ENCODE measurements around the gene TRHDE. TPM values are rescaled to one million over a fixed set of nuclear protein-coding genes. Genes with fewer than 3 reads are reported as not detected.

Gene TRHDE
- total RNA-seq, 4 donors from 2014 or later, result 0.77 to 31.2 (median 12.9) TPM

GRCh38 chr12:72272731-72273498 is 745 bp downstream of the TRHDE start:
- TF ChIP-seq POLR2A (IDR thresholded peaks at IDR 0.05), result no peak
- no peak for TF ChIP-seq CTCF (IDR thresholded peaks at IDR 0.05)

GRCh38 chr12:72273499-72273837 is 1.3 kb downstream of the TRHDE start:
- TF ChIP-seq POLR2A (IDR thresholded peaks at IDR 0.05), result no peak
- no peak for TF ChIP-seq CTCF (IDR thresholded peaks at IDR 0.05)
- H3K4me3 ChIP-seq, result peak overlapping the region; percentile 43 to 65
- peak overlapping the region; percentile 4 to 77 for H3K27ac ChIP-seq
- intact Hi-C loops (cut with DNase I; ENCODE audit: low total_unique reads), result no loop called here
- H3K9me3 ChIP-seq, result no peaks in the 10 kb centered on the region
- H3K27me3 ChIP-seq, result no peaks in the 10 kb centered on the region
- peak in 1 of 2 donors; percentile 13 for DNase-seq
- H3K36me3 ChIP-seq, result no peaks in the 10 kb centered on the region
- no peaks in the 10 kb centered on the region for H3K4me1 ChIP-seq

More at GRCh38 chr12:72272731-72273498, 745 bp downstream of the TRHDE start:
- Histone ChIP-seq H3K27me3 (no peaks in the 10 kb centered on the region), H3K4me3 (peak overlapping the region; percentile 43 to 65), H3K36me3 (no peaks in the 10 kb centered on the region), H3K9me3 (no peaks in the 10 kb centered on the region), H3K27ac (peak overlapping the region; percentile 4 to 77), H3K4me1 (no peaks in the 10 kb centered on the region)
- peak; percentile 19 to 21 for DNase-seq
- intact Hi-C loops (cut with DNase I; ENCODE audit: low total_unique reads), result no loop called here

- Histone ChIP-seq H3K4me3 (peak overlapping the region; percentile 43 to 65), H3K27me3 (no peaks in the 10 kb centered on the region), H3K27ac (peak overlapping the region; percentile 4 to 77), H3K4me1 (no peaks in the 10 kb centered on the region), H3K36me3 (no peaks in the 10 kb centered on the region), H3K9me3 (no peaks in the 10 kb centered on the region)
- peak in 1 of 2 donors; percentile 14 for DNase-seq
- TF ChIP-seq POLR2A (IDR thresholded peaks at IDR 0.05), result no peak
- no peak for TF ChIP-seq CTCF (IDR thresholded peaks at IDR 0.05)
- intact Hi-C loops (cut with DNase I; ENCODE audit: low total_unique reads), result no loop called here
Observed at GRCh38 chr12:72273851-72274351, 1.7 kb downstream of the TRHDE start.

GRCh38 chr12:72274931-72275330 is 2.8 kb downstream of the TRHDE start:
- Histone ChIP-seq H3K27ac (peak overlapping the region in 1 of 2 donors; percentile 77), H3K36me3 (no peaks in the 10 kb centered on the region), H3K4me3 (peak overlapping the region in 1 of 2 donors; percentile 65), H3K9me3 (no peaks in the 10 kb centered on the region), H3K27me3 (no peaks in the 10 kb centered on the region), H3K4me1 (no peaks in the 10 kb centered on the region)
- intact Hi-C loops (cut with DNase I; ENCODE audit: low total_unique reads), result no loop called here
- DNase-seq, result peak; percentile 14 to 29
- TF ChIP-seq CTCF (IDR thresholded peaks at IDR 0.05) (no peak), POLR2A (IDR thresholded peaks at IDR 0.05) (no peak)

GRCh38 chr12:72275526-72275925 is 3.4 kb downstream of the TRHDE start:
- intact Hi-C loops (cut with DNase I; ENCODE audit: low total_unique reads), result no loop called here
- no peak for TF ChIP-seq POLR2A (IDR thresholded peaks at IDR 0.05)
- no peak for TF ChIP-seq CTCF (IDR thresholded peaks at IDR 0.05)
- DNase-seq, result no peak
- peak overlapping the region in 1 of 2 donors; percentile 12 for H3K4me3 ChIP-seq
- H3K4me1 ChIP-seq, result no peaks in the 10 kb centered on the region
- H3K27me3 ChIP-seq, result no peaks in the 10 kb centered on the region
- H3K9me3 ChIP-seq, result no peaks in the 10 kb centered on the region
- H3K36me3 ChIP-seq, result no peaks in the 10 kb centered on the region
- peak overlapping the region in 1 of 2 donors; percentile 35 for H3K27ac ChIP-seq
